Stimulated activated CD4-positive, alpha-beta T cell treated with anti-CD3 and anti-CD28 coated beads, Interleukin-1b, Interleukin-23, amount 100 ng/mL, for 1 hour (primary cell): Measurements from ENCODE around the gene KHK.

Experiments
- DNase-seq, 2 donors: peaks; one replicate each; pipeline ENCODE4 v3.0.0-alpha.2; 2020; ENCODE audit warnings: low read depth in 2 of 2

Gene KHK

DNA sequence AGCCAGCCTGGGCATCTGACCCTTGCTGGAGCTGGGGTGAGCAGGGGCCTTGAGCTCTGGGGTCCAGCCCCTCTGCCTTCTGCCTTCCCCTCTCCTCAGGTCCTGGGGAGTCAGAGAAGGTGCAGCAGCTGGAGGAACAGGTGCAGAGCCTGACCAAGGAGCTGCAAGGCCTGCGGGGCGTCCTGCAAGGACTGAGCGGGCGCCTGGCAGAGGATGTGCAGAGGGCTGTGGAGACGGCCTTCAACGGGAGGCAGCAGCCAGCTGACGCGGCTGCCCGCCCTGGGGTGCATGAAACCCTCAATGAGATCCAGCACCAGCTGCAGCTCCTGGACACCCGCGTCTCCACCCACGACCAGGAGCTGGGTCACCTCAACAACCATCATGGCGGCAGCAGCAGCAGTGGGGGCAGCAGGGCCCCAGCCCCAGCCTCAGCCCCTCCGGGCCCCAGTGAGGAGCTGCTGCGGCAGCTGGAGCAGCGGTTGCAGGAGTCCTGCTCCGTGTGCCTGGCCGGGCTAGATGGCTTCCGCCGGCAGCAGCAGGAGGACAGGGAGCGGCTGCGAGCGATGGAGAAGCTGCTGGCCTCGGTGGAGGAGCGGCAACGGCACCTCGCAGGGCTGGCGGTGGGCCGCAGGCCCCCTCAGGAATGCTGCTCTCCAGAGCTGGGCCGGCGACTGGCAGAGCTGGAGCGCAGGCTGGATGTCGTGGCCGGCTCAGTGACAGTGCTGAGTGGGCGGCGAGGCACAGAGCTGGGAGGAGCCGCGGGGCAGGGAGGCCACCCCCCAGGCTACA lies 4.4 kb upstream of the KHK start:
- DNase-seq = no peak

DNA sequence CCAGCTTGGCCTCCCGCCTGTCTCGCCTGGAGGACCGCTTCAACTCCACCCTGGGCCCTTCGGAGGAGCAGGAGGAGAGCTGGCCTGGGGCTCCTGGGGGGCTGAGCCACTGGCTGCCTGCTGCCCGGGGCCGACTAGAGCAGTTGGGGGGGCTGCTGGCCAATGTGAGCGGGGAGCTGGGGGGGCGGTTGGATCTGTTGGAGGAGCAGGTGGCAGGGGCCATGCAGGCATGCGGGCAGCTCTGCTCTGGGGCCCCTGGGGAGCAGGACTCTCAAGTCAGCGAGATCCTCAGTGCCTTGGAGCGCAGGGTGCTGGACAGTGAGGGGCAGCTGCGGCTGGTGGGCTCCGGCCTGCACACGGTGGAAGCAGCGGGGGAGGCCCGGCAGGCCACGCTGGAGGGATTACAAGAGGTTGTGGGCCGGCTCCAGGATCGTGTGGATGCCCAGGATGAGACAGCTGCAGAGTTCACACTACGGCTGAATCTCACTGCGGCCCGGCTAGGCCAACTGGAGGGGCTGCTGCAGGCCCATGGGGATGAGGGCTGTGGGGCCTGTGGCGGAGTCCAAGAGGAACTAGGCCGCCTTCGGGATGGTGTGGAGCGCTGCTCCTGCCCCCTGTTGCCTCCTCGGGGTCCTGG lies 3.7 kb upstream of the KHK start:
- no peak for DNase-seq

DNA sequence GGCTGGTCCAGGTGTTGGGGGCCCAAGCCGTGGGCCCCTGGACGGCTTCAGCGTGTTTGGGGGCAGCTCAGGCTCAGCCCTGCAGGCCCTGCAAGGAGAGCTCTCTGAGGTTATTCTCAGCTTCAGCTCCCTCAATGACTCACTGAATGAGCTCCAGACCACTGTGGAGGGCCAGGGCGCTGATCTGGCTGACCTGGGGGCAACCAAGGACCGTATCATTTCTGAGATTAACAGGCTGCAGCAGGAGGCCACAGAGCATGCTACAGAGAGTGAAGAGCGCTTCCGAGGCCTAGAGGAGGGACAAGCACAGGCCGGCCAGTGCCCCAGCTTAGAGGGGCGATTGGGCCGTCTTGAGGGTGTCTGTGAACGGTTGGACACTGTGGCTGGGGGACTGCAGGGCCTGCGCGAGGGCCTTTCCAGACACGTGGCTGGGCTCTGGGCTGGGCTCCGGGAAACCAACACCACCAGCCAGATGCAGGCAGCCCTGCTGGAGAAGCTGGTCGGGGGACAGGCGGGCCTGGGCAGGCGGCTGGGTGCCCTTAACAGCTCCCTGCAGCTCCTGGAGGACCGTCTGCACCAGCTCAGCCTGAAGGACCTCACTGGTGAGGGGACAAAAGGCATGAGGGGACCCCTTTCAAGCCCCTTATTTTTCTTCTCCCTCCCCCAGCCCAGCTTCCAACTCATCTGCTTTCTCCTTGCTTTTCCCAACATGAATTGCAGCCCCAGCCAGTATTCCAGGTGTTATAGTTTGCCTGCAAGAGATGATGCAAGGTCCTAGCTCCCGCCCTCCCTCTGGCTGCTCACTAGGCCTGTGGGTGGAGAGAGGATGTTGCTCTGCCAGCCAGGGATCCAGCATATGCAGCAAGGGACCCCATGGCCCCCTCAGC lies 2.9 kb upstream of the KHK start:
- no peak for DNase-seq

DNA sequence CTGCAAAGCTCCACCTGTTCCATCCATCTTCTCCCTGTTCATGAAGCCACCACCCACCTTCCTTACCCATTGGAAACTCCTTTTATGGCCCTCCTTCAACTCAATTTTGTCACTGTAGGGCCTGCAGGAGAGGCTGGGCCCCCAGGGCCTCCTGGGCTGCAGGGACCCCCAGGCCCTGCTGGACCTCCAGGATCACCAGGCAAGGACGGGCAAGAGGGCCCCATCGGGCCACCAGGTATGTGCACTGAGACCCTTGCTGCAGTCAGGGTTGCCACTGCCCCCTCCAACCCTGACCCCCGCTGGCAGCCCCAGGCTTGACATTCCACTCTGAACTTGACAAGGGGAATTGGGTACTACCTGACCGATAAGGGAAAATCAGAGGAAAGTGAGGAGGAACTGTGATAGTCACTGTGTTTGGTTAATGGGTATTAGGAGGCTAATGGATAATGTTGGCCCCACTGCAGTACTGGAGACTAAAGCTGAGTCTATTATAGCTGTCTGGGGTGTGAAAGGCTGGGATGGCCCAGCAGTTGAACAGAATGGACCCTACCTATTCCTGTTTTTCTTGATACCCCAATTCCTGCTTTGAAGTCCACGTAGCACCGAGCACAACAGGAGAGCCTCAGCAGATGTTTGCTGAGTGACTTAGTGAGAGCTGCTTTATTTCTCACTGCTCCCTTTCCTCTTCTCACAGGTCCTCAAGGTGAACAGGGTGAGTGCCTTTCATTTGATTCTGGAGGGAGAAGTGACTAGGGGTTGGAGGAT lies 2.1 kb upstream of the KHK start:
- no peak for DNase-seq

DNA sequence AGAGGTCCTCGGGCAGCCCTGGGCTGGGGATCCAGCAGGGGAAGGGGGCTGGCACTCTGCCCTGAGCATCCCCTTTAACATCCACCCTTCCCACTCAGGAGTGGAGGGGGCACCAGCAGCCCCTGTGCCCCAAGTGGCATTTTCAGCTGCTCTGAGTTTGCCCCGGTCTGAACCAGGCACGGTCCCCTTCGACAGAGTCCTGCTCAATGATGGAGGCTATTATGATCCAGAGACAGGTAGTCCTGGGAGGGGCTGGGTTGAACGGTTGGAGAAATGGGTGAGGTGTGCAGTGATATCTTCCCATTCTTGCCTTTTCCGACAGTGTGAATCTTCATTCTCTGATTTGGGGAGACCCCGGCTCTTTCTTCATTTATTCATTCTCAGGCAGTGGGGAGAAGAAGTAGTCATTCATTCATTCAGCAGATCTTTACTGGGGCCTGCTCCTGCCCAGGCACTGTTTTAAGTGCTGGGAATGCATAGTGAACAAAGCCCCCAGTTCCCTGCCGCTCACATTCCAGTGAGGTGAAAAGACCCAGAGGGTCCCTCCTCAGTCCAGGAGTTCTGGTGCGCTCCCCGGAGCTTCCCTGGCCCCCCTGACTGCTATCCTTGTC lies 1.4 kb upstream of the KHK start:
- DNase-seq = no peak

DNA sequence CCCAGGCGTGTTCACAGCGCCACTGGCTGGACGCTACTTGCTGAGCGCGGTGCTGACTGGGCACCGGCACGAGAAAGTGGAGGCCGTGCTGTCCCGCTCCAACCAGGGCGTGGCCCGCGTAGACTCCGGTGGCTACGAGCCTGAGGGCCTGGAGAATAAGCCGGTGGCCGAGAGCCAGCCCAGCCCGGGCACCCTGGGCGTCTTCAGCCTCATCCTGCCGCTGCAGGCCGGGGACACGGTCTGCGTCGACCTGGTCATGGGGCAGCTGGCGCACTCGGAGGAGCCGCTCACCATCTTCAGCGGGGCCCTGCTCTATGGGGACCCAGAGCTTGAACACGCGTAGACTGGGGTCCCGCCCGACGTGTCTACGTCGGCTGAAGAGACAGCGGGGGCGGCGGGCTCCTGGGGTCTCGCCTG lies 891 bp upstream of the KHK start:
- DNase-seq = peak in 1 of 2 donors; percentile 13

DNA sequence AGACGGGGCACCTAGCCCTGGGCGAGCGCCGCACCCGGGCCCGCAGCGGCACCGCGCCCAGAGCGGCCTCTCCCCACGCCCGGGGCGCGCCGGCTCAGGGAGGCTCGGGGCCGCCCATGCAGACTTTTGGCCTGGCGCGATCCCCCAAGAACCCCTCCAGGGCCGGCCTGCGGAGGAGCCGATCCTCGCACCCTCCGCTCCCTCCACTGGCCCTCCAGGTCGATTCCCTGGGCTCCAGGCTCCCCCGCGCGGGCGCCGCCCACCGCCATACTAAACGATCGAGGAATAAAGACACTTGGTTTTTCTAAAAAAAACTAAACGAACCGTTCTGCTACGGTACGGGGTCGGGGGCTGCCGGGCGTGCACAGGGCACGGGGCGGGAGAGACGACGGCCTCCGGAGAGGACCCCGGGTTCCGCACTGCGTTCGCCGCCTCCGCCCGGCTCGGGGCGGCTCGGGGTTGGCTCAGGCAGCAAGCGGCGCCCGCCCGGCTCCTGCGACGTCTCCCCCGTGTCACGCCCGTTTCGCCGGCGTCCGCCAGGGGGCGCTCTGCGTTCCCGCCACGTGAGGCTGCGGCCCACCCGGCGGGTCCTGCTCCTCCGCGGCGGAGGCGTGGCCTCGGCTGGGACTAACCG lies 365 bp upstream of the KHK start:
- peak; percentile 97 to 98 for DNase-seq

DNA sequence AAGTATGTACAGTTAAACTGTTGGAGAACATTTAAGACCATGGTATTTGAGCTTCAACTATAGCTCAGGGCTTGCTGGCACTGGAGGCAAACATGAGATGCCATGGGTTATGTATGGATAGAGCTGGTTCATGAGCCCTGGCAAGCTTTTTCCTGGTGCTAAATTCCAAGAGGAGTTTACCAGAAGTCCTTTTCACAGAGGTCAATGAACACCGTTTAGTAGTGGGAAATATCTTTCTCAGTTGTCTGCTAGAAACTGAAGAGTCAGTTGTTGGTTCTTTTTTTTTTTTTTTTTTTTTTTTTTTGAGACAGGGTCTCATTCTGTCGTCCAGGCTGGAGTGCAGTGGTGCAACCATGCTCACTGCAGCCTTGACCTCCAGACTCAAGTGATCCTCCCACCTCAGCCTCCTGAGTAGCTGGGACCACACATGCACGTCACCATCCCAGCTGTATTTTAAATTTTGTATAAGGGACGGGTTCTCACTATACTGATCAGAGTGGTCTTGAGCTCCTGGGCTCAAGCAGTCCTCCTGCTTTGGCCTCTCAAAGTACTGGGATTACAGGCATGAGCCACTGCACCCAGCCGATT lies 1.3 kb downstream of the KHK start:
- no peak for DNase-seq

DNA sequence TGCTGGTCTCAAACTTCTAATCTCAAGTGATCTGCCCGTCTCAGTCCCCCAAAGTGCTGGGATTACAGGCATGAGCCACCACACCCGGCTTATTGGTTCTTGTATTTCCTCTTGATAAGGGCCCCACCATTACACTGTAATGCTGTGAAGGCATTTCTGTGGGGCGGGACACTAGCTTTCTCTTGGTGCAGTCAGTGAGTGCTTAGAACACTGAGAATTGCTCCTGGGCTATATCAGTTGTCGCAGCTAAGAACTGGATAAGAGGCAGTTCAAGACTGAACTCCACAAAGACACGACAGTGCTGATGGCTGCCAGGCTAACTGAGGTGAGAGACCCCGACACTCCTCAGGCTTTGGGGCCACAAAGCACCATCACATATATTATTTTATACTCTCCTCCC lies 2.1 kb downstream of the KHK start:
- no peak for DNase-seq

DNA sequence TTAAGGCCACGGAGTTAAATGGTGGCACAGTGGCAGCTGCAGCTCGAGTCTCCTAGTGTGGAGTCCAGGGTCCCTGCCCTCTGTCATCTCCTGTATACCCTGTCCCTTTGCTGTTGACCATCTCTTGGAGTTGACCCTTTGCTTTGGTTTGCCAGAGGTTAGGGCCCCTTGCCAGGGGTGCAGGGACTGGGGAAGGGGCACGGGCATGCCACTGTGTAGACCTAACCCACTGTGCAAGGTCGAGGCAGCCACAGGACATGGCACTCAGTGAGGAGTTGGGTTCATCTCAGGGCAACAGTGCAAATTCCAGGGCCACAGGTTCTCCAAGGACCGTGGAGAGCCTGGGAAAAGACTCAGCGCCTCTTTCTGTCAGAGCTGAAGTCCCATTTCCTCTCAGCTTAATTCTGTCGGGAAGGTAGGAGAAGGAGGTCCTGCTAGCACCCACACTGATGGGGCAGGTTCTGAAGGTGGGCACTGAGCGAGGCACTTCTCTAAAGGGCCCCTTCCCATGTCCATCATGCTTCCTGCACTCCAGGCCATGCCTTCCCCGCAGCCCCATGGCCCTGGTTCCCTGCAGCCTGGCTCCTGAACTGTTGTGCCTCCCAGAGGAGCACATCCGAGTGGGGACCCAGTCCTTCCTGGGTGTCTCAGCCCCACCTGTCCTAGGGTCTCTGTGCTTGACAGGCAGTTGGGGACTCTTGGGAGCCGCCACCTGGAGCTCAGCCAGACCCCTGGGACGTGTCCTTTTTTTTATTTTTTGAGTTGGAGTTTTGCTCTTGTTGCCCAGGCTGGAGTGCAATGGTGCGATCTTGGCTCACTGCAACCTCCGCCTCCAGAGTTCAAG lies 2.8 kb downstream of the KHK start:
- no peak for DNase-seq

DNA sequence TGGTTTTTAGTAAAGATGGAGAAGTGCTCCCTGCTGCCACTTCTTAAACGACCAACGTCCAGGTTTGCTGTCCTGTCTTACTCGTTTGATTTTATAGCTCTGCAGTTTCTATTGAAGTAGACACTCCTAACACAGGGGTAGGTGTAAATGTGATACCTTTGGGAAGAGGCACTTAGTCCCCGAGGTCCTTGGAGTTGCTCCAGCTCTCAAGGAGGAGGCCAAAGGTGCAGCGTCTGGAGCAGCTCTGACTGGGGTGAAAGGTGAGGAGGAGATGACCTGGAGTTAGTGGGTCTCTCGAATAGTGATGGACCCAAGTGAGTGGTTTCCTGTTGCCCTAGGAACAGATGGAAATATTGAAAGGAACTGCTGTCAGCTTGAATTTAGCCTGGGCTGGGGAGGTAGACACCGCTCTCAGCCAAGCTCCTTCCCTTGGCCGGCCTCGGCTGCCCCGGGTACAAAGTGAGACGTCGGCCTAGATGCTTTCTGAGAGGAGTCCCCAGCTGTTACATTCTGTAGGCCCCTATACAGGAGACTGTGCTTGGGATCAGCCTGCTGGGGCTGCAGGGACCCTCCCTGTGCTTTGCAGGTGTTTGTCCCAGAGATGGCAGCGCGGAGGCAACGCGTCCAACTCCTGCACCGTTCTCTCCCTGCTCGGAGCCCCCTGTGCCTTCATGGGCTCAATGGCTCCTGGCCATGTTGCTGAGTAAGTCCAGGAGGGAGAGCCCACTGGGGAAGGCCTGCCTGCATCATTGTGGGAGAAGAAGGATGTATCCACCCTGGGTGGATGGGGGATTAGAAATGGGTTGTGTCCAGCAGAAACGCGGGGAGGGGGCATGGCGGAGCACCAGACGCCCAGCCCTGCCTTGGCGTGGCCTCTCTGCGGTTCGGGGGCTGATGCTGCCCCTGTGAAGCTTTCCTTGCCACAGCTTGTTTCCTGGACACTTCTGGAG lies 5.4 kb downstream of the KHK start:
- no peak for DNase-seq

DNA sequence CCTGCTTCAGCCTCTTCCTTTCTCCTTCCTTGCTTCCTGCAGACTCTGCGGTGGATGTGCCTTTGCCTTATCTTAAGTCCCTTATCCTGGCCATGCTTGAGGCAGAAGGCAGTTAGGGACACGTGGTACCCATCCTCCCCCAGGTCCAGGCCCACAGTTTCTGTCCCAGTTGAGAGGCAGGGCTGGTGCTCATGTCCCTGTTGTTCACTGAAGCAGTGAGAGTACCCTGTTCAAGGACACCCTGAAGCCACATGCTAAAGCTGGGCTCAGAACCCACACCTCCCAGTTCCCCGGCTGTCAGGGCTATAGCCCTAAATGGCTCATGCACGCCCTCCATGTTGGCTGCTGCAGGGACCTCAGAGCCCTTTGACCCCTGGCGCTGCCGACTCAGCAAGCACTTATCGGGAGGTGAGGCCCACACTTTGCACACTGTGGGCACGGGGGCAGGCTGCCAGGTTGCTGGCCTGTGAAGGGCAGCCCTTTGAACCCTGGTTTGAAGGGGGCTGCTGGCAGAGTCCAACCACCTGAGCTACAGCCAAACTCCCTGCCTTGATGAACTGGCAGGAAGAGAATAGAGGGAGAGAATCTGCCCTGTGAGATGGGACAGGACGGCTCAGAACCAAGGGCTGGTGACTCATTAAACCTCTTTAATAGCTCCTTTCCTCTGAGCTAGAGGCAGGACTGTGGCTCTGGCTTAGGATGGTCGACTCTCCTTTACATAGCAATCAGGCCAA lies 6.3 kb downstream of the KHK start:
- DNase-seq = no peak

DNA sequence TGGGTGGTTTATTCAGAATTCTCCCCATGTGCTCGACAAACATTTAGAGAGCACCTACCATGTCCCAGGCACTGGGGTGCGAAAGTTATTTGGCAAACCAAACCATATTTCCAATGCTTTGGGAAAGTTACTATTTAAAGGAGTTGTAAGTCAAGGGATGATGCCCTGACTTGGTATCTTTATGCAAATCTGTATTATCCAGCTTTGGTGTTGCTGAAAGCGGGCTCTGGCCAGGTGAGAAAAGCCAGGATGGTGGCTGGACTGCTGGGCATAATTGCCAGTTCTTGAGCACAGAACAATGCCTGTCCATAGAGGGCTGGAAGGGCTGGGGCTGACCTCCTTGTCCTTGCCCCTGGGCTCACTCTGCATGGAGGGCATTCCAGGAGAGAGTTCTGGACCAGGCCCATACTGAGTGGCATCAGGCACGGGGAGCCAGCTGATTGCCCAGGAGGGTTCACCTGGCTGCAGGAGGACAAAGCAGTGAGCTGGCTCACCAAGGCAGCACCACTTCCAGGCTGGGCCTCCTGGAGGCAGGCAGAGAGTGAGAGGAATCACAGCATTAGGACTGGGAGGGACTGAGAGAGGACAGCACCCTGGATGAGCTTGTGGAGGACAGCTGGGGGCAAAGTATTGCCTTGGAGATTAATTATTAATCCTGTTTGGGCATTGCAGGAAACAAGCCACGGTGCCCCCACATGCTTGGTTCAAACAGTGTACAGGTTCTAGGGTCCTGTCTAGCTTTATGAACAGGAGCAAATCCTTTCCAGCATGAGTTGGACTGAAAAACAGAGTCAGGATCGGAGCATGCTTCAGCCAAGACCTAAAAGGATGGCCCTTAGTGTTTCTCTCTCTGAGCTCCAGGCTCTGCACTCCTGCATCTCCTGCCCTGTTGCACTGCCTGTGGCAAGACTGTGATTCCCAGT lies 7.1 kb downstream of the KHK start:
- DNase-seq = no peak

DNA sequence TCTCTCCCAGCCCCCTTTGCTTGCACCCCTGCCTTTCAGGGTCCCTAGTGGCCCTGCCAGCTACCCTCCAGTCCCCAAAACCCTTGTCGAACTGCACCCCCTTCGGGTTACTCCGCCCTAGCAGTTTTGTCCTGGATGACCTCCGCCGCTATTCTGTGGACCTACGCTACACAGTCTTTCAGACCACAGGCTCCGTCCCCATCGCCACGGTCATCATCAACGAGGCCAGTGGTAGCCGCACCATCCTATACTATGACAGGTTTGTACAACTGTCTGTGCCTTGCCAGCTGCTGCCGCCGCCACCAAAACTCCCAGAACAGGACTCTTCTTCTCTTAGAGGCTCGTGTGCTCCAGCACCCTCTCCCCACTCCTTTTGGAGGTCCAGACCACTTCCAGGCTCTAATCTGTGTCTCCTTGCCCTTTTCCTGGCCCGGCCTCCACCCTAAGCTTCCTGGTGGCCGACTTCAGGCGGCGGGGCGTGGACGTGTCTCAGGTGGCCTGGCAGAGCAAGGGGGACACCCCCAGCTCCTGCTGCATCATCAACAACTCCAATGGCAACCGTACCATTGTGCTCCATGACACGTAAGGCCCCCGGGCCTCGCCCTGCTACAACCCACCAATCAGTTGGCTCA lies 7.9 kb downstream of the KHK start:
- no peak for DNase-seq

DNA sequence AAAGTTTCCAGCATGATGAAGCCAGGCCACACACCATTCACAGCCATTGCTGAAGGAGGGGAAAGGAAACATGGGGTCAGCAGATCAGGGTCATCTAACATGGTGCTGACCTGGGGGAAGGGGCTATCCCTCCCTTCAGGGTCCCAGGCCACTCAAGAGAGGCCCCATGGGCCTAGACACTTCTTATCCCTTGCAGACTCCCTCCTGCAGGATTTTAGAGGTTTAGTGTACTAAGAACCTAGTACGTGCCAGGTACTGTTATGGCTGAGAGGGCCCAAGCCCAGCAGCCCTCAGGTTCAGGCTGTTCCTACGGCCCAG lies 8.8 kb downstream of the KHK start:
- DNase-seq = no peak
